GM18861 (cell line): Measurements from ENCODE around the gene UNC45A.
A peak's percentile ranks its signal among the peaks of the same experiment; 100 is the strongest.

Experiments
- ATAC-seq: cut with Tn5 transposase; IDR thresholded peaks from one replicate; pipeline ENCODE4 v1.9.1; 2021; ENCODE audit not compliant: unreplicated experiment

Gene UNC45A, protein sequence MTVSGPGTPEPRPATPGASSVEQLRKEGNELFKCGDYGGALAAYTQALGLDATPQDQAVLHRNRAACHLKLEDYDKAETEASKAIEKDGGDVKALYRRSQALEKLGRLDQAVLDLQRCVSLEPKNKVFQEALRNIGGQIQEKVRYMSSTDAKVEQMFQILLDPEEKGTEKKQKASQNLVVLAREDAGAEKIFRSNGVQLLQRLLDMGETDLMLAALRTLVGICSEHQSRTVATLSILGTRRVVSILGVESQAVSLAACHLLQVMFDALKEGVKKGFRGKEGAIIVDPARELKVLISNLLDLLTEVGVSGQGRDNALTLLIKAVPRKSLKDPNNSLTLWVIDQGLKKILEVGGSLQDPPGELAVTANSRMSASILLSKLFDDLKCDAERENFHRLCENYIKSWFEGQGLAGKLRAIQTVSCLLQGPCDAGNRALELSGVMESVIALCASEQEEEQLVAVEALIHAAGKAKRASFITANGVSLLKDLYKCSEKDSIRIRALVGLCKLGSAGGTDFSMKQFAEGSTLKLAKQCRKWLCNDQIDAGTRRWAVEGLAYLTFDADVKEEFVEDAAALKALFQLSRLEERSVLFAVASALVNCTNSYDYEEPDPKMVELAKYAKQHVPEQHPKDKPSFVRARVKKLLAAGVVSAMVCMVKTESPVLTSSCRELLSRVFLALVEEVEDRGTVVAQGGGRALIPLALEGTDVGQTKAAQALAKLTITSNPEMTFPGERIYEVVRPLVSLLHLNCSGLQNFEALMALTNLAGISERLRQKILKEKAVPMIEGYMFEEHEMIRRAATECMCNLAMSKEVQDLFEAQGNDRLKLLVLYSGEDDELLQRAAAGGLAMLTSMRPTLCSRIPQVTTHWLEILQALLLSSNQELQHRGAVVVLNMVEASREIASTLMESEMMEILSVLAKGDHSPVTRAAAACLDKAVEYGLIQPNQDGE

GRCh38 chr15:90934949-90935751, at the start of gene UNC45A:
Gene UNC45A (plus strand): TSS chr15:90935285. CDS start chr15:90935325, 40 bp downstream.
- peak; percentile 44 for ATAC-seq

GRCh38 chr15:90885432-90886290, 49.4 kb upstream of the UNC45A start:
- ATAC-seq: peak; percentile 37

DNA sequence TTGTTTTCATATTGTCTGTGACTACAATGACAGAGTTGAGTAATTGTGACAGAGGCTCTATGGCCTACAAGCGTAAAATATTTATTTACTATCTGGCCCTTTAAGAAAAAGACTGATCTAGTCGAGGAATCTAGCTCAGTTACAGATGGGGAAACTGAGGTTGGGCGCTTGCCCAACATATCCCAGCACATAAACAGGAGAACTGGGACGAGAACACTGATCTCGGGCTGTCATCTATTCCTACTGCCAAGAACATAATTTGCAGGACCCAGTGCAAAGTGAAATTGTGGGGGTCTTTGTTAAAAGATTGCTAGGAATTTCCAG, 48.8 kb upstream of the UNC45A start:
- ATAC-seq: no peak

- ATAC-seq: no peak
Measured at GRCh38 chr15:90887037-90887481, 48.0 kb upstream of the UNC45A start.

GRCh38 chr15:90889313-90889730, 45.8 kb upstream of the UNC45A start:
- no peak for ATAC-seq

DNA sequence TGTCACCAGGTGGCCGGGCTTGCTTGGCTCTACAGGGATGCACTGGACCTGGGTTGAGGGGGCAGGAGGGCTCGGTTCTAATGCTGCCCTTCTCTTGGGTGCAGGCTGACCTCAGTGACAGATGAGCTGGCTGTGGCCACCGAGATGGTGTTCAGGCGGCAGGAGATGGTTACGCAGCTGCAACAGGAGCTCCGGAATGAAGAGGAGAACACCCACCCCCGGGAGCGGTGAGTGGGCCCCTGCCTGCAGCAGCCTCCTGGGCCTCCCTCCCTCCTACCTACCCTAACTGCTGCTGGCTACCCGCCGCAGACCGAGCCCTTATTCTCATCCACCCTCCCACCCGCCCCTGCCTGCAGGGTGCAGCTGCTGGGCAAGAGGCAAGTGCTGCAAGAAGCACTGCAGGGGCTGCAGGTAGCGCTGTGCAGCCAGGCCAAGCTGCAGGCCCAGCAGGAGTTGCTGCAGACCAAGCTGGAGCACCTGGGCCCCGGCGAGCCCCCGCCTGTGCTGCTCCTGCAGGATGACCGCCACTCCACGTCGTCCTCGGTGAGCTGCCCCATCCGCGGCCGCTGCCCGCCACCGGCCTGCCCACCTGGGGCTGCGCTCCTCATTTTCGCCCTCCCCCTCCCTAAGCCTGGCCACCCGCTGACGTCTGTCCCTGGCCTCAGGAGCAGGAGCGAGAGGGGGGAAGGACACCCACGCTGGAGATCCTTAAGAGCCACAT, 45.2 kb upstream of the UNC45A start:
- ATAC-seq: no peak

DNA sequence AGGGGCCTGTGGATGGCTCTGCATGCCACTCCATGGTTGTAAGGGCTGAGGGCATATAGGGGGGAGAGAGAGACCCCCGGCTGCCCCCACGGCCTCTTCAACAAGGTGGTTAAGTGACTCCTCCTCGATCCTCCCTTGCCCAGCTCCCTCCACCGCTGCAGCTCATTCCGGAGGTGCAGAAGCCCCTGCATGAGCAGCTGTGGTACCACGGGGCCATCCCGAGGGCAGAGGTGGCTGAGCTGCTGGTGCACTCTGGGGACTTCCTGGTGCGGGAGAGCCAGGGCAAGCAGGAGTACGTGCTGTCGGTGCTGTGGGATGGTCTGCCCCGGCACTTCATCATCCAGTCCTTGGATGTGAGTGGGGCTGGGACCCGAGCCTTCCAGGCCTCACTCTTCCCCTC, 44.2 kb upstream of the UNC45A start:
- no peak for ATAC-seq

DNA sequence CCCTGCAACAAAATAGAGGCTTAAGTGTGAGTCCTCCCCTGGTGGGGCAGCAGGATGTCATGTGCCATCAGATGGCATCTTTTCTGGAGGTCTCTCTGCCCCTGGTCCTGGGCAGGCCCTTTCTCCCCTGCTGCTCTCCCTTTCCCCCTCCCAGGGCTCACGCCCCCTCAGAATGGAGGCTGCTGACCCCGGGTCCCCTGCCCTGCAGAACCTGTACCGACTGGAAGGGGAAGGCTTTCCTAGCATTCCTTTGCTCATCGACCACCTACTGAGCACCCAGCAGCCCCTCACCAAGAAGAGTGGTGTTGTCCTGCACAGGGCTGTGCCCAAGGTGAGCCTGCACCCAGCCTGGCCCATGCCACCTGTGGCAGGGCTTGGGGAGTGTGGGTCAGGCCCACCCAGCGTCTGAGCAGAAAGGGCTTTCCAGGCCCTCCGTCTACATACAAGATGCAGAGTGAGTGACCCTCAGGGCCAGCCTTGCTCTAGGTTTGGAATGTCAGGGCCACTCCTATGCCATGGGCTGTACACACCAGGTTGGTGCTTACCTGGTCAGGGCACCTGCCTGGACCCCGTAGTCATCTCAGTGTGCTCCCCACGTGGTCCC, 43.6 kb upstream of the UNC45A start:
- no peak for ATAC-seq

GRCh38 chr15:90892023-90892422, 43.1 kb upstream of the UNC45A start:
- no peak for ATAC-seq

DNA sequence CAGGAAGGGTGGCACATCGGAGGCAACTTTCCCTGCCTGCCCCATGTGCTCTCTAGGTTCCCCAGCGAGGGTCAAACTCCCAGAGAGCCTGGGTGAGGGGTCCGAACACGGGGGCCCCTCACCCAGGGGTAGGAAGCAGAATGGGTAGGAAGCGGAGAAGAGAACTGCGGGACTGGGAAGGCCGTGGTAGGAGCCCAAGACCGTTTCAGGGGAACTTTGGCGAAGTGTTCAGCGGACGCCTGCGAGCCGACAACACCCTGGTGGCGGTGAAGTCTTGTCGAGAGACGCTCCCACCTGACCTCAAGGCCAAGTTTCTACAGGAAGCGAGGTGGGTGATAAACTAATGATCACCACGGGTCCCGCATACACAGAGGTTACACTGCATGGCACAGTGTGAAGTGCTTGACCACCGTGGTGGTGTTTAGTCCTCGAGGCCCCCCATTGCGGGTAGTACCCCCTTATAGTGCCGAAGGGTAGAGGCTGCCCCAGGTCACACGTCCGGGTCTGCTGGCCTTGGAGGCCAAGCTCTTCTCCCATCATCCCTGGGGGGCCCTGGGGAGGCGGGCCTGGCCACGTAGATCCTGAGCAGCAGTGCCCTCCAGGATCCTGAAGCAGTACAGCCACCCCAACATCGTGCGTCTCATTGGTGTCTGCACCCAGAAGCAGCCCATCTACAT, 42.4 kb upstream of the UNC45A start:
- ATAC-seq: no peak

DNA sequence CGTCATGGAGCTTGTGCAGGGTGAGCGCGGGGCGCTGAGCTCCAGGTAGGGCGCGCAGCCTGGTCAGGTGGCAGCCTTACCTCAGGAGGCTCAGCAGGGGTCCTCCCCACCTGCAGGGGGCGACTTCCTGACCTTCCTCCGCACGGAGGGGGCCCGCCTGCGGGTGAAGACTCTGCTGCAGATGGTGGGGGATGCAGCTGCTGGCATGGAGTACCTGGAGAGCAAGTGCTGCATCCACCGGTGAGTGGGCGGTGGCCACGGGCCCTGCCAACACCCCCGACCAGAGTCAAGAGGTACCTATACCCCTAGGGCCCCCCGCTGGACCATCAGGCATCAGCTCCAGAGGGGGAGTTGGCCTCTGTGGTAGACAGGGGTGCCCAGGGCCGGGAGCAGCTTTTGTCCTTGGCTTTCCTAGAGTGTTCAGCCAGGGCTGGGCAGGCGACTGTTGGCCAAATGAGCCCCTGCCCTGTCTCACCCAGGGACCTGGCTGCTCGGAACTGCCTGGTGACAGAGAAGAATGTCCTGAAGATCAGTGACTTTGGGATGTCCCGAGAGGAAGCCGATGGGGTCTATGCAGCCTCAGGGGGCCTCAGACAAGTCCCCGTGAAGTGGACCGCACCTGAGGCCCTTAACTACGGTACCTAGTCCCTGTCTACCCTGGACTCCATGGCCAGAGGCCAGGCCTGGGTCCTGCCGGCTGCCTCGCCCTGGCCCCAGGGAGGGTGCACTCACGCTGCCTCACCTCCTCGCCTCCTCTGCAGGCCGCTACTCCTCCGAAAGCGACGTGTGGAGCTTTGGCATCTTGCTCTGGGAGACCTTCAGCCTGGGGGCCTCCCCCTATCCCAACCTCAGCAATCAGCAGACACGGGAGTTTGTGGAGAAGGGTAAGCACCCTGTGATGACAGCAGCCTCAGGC, 41.7 kb upstream of the UNC45A start:
- no peak for ATAC-seq

DNA sequence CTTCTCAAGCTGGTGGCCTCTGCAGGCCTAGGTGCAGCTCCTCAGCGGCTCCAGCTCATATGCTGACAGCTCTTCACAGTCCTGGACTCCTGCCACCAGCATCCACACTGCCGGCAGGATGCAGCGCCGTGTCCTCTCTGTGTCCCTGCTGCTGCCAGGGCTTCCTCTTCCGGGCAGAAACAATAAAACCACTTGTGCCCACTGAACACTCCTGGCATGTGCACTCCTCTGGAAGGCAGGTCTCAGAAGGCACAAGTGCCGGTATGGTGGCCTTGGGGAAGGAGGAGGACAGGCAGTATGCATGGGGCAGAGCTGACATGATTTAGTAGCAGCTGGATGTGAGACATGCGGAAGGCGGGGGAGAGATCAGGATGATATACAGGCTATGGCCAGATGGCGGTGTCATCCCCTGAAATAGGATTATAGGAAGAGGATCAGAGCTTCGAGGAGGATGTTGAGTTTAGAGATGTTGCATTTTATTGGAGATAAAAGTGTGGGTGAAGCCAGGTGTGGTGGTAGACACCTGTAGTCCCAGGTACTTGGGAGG, 39.4 kb upstream of the UNC45A start:
- no peak for ATAC-seq

DNA sequence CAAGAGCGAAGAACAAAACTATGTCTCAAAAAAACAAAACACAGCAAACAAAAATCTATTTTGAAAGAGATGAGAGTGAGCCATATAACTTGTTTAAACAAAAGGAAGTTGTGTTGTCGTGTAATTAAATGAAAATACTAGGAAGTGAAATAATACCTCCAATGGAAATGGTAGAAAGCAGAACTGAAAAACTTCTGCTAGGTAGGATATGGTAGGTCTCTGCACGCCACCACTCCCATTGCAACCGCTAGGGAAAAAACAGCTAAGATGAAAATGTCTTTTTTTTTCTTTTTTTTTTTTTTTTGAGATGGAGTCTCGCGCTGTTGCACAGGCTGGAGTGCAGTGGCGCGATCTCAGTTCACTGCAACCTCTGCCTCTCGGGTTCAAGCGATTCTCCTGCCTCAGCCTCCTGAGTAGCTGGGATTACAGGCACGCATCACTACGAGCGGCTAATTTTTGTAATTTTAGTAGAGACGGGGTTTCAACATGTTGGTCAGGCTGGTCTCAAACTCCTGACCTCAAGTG, 37.9 kb upstream of the UNC45A start:
- peak; percentile 59 for ATAC-seq

- no peak for ATAC-seq
Measured at GRCh38 chr15:90901175-90902039, 33.7 kb upstream of the UNC45A start.

DNA sequence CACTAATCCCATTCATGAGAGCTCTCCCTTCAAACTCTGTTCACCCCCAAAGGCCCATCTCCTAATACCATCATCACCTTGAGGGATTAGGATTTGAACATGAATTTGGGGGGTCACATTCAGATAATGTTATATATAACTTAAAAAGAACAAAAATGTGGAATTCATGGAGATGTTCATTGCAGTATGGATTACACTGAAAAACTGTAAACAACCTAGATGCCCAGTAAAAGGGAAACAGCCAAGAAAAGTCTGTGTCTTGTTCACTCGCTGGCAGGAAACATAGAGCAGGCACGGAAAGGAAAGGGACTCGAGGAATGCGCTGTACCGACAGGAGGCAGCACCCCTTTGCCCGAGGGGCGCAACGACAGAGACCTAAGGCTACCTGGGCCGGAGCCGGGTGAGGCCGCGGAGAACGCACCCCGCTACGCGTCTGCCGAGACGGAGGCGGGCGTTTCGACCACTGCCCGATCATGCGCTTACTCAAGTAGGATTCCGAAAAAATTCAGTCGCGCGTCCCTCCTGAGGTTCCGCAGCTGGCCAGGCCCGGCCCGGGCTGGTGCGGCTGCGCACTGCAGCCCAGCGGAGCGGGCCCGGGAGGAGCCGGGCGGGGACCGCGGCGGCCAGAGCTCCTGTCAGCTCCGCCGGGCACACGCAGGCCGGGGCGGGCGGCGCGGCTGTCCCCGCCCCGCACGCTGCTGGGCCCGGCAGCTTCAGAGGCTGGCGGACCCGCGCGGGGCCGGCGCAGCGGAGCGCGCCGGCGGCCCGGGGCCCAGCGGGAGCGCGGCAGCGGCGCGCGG, 32.8 kb upstream of the UNC45A start:
- peak; percentile 64 for ATAC-seq
